Measurements from ENCODE around the gene STK10. TPM values are rescaled to one million over a fixed set of nuclear protein-coding genes. Genes with fewer than 3 reads are reported as not detected.

Gene STK10
- total RNA-seq, 1 donor from 2014 or later, result 105 TPM

DNA sequence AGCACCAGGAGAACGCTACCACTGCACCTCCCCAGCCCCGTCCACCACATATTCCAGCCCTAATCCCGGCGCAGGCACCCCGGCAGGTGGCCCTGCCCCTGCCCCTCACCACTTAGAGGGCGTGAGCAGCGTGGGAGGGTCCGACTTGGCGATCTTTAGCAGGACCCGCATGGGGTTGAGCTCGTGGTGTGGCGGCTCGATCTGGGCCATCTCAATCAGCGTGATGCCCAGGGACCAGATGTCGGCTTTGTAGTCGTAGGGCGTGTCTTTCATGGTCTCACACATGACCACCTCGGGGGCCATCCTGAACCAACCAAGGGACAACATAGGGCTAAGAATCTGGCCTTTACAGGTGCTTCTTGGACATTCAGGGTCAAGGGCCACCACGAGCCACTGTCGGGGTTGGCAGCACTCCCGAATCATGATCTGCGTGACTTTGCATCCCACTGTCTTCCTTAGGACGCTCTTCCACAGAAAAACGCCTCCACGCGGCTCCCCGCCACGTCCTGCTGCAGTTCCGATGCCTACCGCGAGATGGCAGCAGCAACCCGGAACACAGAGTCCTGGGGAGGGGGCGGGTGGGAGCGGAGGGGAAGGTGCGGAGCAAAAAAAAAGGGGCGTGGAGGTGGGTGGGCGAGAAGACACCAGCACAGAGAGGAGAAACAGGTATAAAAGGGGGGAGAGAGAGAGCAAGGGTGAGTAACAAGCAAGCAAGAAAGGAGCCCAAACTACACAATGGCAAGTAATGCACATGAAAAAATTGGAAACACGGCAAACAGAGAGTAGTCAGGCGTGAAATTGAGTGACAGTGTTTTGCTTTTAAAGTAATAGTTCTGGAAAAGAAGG, 81.3 kb downstream of the STK10 start:
- Mint-ChIP-seq H3K36me3 (ENCODE audit: low read depth) (peaks cover 74% of the 10 kb centered on the region), H3K27ac (peak overlapping the region; percentile 69), H3K4me1 (ENCODE audit: low read depth) (peaks cover 49% of the 10 kb centered on the region)

DNA sequence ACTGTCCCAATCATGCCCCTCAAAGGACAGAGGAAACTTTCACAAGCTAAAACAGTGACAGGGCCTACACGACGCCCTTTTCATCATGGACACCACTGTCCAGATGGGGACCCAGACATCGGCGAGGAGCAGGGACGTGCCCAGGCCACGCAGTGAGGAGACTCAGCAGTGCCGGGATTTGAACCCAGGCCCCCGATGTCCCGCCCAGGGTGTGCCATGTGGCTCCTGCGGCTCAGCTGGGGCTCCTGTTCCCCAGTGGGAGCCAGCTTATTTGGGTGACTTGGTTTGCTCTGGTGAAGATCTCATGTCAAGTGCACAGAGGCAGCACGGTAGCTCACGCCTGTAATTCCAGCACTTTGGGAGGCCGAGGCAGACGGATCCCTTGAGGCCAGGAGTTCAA, 82.2 kb downstream of the STK10 start:
- peaks cover 40% of the 10 kb centered on the region for H3K4me1 Mint-ChIP-seq (ENCODE audit: low read depth)
- H3K36me3 Mint-ChIP-seq (ENCODE audit: low read depth), result peaks cover 76% of the 10 kb centered on the region
- no peak overlapping the region for H3K4me3 Mint-ChIP-seq (ENCODE audit: low read depth)
- no peak for DNase-seq (ENCODE audit: low spot score)
- peak overlapping the region; percentile 63 for H3K27ac Mint-ChIP-seq
- no peaks in the 10 kb centered on the region for H3K27me3 Mint-ChIP-seq (ENCODE audit: low read depth)
- H3K9me3 Mint-ChIP-seq, result no peaks in the 10 kb centered on the region
- intact Hi-C loops (cut with micrococcal nuclease), result no loop called here

More for the DNA sequence above, 81.3 kb downstream of the STK10 start:
- intact Hi-C loops (cut with micrococcal nuclease), result no loop called here
- Mint-ChIP-seq H3K4me3 (ENCODE audit: low read depth) (no peak overlapping the region), H3K9me3 (no peaks in the 10 kb centered on the region), H3K27me3 (ENCODE audit: low read depth) (no peaks in the 10 kb centered on the region)
- DNase-seq (ENCODE audit: low spot score), result peak; percentile 42

DNA sequence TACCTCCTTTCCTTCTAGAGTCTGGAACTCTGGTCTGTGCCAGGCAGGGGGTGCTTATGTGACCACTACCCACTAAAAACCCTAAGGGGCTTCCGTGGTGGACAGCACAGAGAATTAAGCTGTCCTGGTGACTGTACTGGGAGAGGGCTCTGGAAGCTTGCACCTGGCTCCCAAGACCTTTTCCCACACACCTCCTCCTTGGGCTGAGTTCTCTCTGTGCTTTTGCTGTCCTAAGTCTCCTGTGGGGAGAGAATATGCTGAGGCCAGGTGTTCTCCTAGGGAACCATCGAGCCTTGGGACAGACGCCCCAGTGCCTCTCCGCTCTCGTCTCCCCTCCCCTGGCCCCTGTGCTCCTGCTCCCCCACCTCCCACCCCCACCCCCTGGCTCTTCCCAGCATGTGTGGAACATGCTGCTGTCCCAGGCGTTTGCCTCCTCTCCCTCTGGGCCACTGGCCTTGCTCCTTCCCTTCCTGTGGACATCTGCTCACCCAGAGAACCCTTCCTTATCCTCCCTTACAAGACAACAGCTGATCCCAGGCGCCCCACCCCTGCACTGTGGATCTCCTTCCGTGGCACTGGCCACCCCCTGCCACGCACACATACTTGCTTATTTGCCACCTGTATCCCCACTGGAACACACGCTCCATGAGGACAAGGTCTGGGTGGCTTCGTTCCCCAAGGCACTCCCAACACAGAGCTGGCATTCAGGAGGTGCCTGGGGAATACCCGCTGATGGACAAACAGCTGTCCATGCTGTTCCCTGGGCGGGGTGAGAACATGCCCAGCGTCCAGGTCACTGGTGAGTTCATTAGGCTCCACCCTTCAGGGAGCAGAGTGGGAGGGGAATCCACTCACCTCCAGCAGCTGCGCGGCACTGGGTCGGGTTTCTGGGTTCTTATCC, 83.0 kb downstream of the STK10 start:
- Mint-ChIP-seq H3K4me1 (ENCODE audit: low read depth) (peaks cover 33% of the 10 kb centered on the region), H3K4me3 (ENCODE audit: low read depth) (no peak overlapping the region), H3K9me3 (no peaks in the 10 kb centered on the region), H3K27ac (peak overlapping the region; percentile 22), H3K27me3 (ENCODE audit: low read depth) (no peaks in the 10 kb centered on the region), H3K36me3 (ENCODE audit: low read depth) (peaks cover 72% of the 10 kb centered on the region)
- DNase-seq (ENCODE audit: low spot score), result no peak
- intact Hi-C loops (cut with micrococcal nuclease), result no loop called here

DNA sequence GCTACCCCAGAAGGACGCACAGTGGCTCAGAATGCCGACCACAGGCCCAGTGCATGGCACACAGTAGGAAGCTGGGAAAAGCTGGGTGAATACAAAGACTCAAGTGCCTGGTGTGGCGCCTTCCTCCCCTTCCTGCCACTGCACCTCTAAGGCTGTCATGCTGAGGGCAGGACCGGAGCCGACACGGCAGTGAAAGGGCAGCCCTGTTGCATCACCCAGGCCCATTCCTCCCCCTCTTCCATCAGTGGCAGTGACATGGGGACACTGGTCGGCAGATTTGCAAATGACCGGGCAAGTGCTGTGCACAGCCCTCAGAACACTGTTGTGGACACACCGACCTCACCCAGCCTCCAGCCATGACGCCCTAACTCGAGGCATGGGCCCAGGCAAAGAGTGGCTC, 84.0 kb downstream of the STK10 start:
- Mint-ChIP-seq H3K9me3 (no peaks in the 10 kb centered on the region), H3K27ac (no peak overlapping the region), H3K4me1 (ENCODE audit: low read depth) (peaks cover 22% of the 10 kb centered on the region), H3K27me3 (ENCODE audit: low read depth) (no peaks in the 10 kb centered on the region), H3K36me3 (ENCODE audit: low read depth) (peaks cover 63% of the 10 kb centered on the region), H3K4me3 (ENCODE audit: low read depth) (no peak overlapping the region)
- no peak for DNase-seq (ENCODE audit: low spot score)
- intact Hi-C loops (cut with micrococcal nuclease), result no loop called here

DNA sequence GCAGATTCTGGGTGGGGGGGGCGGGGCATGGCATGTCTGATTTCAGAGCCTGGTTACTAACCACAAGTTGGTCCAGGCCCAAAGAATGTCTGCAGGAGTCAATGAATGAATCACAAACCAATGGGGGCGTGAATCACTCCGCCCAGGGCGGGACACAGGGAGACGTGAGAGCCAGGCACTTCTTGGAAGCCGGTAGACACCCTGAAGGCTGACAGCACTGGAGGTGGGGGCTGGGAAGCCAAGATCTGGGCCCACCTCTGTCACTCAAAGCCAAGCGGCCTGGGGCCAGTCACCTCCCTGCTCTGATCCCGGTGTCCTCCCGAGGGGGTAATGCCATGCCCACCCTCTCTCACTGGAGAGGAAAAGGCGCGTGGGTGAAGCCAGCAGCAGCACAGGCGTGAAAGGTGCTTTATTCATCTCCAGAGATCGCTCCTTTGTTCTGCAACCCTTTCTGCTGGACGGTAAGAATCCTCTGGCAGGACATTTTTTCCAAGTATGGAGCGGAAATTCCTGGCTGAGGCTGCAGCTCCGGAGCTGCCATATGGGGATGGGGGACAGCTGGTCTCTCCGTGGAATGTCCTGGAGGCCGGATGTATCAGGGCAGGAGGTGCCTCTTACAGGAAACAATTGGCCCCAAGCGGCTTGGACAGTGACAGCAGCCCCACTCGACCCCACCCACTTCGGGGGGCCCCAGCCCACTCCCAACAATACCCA, 85.0 kb downstream of the STK10 start:
- Mint-ChIP-seq H3K4me3 (ENCODE audit: low read depth) (no peak overlapping the region), H3K27ac (no peak overlapping the region), H3K4me1 (ENCODE audit: low read depth) (peaks cover 23% of the 10 kb centered on the region), H3K27me3 (ENCODE audit: low read depth) (no peaks in the 10 kb centered on the region), H3K36me3 (ENCODE audit: low read depth) (peaks cover 70% of the 10 kb centered on the region), H3K9me3 (no peaks in the 10 kb centered on the region)
- intact Hi-C loops (cut with micrococcal nuclease), result no loop called here
- no peak for DNase-seq (ENCODE audit: low spot score)

DNA sequence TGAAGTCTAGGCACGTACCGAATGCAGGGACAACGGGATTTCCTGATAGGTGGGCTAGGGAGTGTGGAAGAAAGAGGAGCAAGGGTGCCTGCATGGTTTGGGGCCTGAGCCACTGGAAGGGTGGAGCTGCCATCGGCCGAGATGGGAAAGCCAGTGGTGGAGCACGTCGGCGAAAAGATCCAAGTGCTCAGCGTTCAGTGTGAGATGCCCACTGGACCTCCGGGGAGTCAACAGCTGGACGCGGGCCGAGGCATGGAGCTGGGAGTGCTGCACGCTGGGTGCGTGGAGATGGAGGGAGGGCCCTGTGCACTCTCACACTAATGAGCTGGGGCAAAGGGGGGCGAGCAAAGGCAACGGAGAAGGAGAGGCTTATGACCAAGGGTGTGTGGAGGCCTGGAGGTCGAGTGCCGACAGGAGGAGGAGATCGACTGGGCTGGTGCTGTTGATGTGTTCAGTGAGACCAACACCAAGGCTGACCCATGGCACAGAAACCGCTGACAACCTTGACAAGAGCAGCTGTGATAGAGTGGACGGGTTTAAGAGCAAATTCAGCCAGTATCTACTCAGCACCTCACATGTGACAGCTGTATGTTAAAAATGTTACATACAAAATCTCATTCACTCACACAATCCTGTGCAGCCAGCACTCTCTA, 85.7 kb downstream of the STK10 start:
- DNase-seq (ENCODE audit: low spot score), result no peak
- Mint-ChIP-seq H3K27me3 (ENCODE audit: low read depth) (no peaks in the 10 kb centered on the region), H3K36me3 (ENCODE audit: low read depth) (peaks cover 72% of the 10 kb centered on the region), H3K4me1 (ENCODE audit: low read depth) (peaks cover 19% of the 10 kb centered on the region), H3K27ac (no peak overlapping the region), H3K9me3 (no peaks in the 10 kb centered on the region), H3K4me3 (ENCODE audit: low read depth) (no peak overlapping the region)
- intact Hi-C loops (cut with micrococcal nuclease), result no loop called here

DNA sequence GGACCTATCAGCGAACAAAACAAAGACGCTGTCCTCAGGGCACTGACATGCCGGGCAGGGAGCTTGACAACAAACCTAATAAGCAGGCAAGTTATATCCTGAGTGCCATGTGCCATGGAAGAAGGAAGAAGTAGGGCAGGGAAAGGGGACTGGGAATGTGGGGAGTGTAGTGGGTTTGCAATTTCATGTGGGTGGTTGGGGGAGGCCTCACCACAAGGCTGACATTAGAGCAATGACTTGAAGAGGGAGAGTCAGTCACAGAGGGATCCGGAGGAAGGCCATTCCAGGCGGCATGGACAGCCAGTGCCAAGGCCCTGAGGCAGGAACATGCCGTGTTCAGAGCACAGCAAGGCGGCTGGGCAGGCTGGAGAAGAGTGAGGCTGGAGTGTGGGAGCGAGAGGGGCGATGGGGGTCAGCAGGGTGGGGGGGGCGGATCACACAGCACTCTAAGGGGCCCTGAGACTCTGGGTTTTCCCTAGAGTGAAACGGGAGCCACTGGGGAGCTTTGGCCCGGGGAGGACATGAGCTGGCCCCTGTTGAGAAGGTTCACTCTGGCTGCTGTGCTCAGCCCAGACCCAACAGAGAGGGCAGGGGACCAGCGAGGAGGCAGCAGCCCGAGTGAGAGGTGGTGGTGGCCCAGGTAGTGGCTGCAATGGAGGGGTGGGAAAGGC, 86.3 kb downstream of the STK10 start:
- Mint-ChIP-seq H3K27ac (no peak overlapping the region), H3K4me3 (ENCODE audit: low read depth) (no peak overlapping the region), H3K9me3 (no peaks in the 10 kb centered on the region), H3K4me1 (ENCODE audit: low read depth) (peaks cover 12% of the 10 kb centered on the region), H3K36me3 (ENCODE audit: low read depth) (peaks cover 67% of the 10 kb centered on the region), H3K27me3 (ENCODE audit: low read depth) (no peaks in the 10 kb centered on the region)
- no peak for DNase-seq (ENCODE audit: low spot score)
- intact Hi-C loops (cut with micrococcal nuclease), result no loop called here

DNA sequence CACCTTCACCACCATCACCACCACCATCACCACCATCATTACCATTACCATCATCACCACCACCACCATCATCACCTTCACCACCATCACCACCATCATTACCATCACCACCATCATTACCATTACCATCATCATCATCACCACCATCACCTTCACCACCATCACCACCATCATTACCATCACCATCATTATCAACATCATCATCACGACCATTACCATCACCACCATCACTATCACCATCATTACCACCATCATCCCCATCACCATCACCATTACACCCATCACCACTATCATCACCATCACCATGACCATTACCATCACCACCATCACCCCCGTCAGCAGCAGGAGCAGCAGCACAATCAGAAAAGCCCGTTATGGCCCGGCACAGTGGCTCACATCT, 89.1 kb downstream of the STK10 start:
- DNase-seq (ENCODE audit: low spot score), result no peak
- Mint-ChIP-seq H3K36me3 (ENCODE audit: low read depth) (peaks cover 60% of the 10 kb centered on the region), H3K27ac (no peak overlapping the region), H3K4me1 (ENCODE audit: low read depth) (peaks cover 10% of the 10 kb centered on the region), H3K27me3 (ENCODE audit: low read depth) (no peaks in the 10 kb centered on the region), H3K9me3 (no peaks in the 10 kb centered on the region), H3K4me3 (ENCODE audit: low read depth) (no peak overlapping the region)
- intact Hi-C loops (cut with micrococcal nuclease), result no loop called here

DNA sequence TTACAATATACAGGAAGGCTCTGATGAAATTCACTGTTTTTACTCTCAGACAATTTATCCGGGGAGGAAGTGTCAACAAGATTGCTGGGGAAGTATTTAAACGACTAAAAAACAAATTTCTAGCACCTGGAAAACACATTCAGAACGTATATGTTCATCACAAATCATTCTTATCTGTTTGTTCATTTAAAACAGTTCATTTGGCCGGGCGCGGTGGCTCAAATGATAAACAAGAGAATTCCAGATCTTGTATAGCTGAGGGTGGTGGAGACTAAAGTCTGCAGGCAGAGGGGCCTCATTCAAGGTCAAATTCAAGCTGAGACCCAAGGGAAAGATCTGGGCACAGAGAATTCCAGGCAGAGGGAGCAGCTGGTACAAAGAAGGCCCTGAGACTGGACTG, 90.0 kb downstream of the STK10 start:
- no peak overlapping the region for H3K4me3 Mint-ChIP-seq (ENCODE audit: low read depth)
- H3K27ac Mint-ChIP-seq, result no peak overlapping the region
- no peaks in the 10 kb centered on the region for H3K27me3 Mint-ChIP-seq (ENCODE audit: low read depth)
- no peaks in the 10 kb centered on the region for H3K9me3 Mint-ChIP-seq
- intact Hi-C loops (cut with micrococcal nuclease), result no loop called here
- H3K4me1 Mint-ChIP-seq (ENCODE audit: low read depth), result peaks cover 7% of the 10 kb centered on the region
- peaks cover 58% of the 10 kb centered on the region for H3K36me3 Mint-ChIP-seq (ENCODE audit: low read depth)
- DNase-seq (ENCODE audit: low spot score), result no peak

DNA sequence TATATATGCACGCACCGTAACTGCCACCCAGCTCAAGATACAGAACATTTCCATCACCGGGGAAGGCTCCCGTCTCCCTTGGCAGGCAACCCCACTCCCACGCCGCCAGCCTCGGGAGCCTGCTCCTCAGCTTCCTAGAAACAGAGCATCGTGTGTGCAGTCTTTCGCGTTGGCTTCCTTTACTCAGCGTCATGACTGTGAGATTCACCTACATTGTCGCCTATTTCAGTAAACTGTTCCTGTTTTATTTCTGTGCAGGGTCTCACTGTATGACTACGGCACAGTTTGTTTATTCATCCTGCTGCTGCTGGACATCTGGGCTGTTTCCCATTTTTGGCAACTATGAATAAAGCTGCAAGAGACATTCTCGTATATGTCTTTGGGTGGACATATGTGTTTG, 90.7 kb downstream of the STK10 start:
- H3K27me3 Mint-ChIP-seq (ENCODE audit: low read depth), result no peaks in the 10 kb centered on the region
- H3K4me1 Mint-ChIP-seq (ENCODE audit: low read depth), result peaks cover 5% of the 10 kb centered on the region
- no peak overlapping the region for H3K27ac Mint-ChIP-seq
- DNase-seq (ENCODE audit: low spot score), result no peak
- H3K36me3 Mint-ChIP-seq (ENCODE audit: low read depth), result peaks cover 56% of the 10 kb centered on the region
- H3K9me3 Mint-ChIP-seq, result no peaks in the 10 kb centered on the region
- no peak overlapping the region for H3K4me3 Mint-ChIP-seq (ENCODE audit: low read depth)
- intact Hi-C loops (cut with micrococcal nuclease), result no loop called here

DNA sequence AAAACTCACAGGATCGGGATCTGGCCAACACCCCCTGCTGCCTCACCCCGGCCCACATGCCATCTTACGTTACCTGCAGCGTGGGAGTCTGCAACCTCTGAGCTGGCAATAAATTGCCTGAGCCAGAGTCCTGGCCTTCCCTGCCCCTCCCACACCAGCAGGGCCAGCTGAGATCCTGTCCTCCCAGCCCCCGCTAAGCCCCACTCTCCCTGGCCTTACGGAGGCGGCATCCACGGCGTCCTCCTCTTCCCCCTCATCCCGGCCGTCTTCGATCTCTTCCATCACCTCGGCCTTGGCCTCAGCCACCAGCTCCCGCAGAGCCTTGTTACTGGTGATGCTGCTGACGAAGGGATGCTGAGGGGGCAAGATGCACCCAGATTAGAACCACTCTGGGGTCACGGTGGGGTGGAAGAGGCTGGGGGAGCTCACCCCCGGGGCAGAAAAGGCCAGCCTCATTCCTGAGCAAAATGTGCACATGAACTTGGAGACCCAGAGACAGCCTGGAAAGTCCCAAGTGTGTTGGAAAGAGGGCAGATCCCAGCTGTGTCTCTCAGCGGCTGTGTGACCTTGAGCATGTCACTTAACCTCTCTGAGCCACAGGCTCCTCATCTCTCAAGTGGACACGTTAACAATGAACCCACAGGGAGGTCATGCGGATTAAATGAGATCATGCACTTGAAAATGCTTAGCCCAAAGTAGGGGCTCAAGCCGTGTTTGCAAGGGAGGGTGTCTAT, 91.7 kb downstream of the STK10 start:
- H3K27me3 Mint-ChIP-seq (ENCODE audit: low read depth), result no peaks in the 10 kb centered on the region
- intact Hi-C loops (cut with micrococcal nuclease), result no loop called here
- no peak overlapping the region for H3K27ac Mint-ChIP-seq
- no peaks in the 10 kb centered on the region for H3K9me3 Mint-ChIP-seq
- peaks cover 47% of the 10 kb centered on the region for H3K36me3 Mint-ChIP-seq (ENCODE audit: low read depth)
- no peak overlapping the region for H3K4me3 Mint-ChIP-seq (ENCODE audit: low read depth)
- peaks cover 3% of the 10 kb centered on the region for H3K4me1 Mint-ChIP-seq (ENCODE audit: low read depth)
- no peak for DNase-seq (ENCODE audit: low spot score)
